ENCODE results near the gene USP40.

DNA sequence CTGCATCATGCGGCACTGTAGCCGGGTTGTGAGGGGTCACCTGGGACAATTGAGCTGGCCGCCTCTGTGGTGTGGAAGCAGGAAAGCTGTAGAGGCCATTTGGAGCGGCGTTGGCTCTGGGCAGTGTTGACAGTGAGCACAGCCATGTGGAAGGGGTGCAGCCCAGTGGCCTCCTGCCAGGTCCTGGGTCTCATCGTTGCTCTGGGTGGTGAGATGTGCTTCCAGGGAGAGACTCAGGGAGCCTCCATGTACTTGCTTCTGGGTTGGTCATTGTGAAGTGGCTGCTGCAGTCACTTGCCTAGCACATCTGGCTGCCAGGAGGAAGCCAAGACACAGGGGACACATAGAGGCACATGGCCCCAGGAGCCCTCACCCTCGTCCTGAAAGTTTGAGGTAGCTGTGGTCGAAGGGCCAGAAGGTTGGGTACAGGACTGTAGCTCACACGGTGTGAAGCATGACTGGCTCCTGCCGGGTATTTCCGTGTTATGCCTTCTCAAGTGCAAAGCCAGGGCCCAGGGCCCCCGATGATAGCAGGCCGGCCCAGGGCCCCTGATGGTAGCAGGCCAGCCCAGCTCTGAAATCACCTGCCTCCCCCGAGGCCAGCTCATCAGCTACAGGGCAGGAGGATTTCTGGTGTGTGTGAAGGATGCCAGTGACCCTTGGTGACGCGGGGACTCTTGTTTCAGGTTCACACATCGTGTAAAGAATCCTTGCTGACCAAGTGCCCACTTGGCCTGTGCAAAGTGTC is 129.7 kb downstream of the USP40 start:
- no peak for TF ChIP-seq POLR2A (IDR thresholded peaks at IDR 0.05)
- TF ChIP-seq, protein P1, sequence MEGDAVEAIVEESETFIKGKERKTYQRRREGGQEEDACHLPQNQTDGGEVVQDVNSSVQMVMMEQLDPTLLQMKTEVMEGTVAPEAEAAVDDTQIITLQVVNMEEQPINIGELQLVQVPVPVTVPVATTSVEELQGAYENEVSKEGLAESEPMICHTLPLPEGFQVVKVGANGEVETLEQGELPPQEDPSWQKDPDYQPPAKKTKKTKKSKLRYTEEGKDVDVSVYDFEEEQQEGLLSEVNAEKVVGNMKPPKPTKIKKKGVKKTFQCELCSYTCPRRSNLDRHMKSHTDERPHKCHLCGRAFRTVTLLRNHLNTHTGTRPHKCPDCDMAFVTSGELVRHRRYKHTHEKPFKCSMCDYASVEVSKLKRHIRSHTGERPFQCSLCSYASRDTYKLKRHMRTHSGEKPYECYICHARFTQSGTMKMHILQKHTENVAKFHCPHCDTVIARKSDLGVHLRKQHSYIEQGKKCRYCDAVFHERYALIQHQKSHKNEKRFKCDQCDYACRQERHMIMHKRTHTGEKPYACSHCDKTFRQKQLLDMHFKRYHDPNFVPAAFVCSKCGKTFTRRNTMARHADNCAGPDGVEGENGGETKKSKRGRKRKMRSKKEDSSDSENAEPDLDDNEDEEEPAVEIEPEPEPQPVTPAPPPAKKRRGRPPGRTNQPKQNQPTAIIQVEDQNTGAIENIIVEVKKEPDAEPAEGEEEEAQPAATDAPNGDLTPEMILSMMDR (IDR thresholded peaks at IDR 0.05): no peak
- no peak for TF ChIP-seq EP300 (IDR thresholded peaks at IDR 0.05)
